ENCODE data around the gene ATG4A.

- TF ChIP-seq, protein P1, sequence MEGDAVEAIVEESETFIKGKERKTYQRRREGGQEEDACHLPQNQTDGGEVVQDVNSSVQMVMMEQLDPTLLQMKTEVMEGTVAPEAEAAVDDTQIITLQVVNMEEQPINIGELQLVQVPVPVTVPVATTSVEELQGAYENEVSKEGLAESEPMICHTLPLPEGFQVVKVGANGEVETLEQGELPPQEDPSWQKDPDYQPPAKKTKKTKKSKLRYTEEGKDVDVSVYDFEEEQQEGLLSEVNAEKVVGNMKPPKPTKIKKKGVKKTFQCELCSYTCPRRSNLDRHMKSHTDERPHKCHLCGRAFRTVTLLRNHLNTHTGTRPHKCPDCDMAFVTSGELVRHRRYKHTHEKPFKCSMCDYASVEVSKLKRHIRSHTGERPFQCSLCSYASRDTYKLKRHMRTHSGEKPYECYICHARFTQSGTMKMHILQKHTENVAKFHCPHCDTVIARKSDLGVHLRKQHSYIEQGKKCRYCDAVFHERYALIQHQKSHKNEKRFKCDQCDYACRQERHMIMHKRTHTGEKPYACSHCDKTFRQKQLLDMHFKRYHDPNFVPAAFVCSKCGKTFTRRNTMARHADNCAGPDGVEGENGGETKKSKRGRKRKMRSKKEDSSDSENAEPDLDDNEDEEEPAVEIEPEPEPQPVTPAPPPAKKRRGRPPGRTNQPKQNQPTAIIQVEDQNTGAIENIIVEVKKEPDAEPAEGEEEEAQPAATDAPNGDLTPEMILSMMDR (IDR thresholded peaks at IDR 0.05) = no peak
- no peak for TF ChIP-seq POLR2A (IDR thresholded peaks at IDR 0.05)
Observed at GRCh38 chrX:108055546-108055945, 36.0 kb upstream of the ATG4A start.

Measured in esophagus squamous epithelium (tissue), 4 donors.